ENCODE measurements around the gene ACSL3.

Gene ACSL3

DNA sequence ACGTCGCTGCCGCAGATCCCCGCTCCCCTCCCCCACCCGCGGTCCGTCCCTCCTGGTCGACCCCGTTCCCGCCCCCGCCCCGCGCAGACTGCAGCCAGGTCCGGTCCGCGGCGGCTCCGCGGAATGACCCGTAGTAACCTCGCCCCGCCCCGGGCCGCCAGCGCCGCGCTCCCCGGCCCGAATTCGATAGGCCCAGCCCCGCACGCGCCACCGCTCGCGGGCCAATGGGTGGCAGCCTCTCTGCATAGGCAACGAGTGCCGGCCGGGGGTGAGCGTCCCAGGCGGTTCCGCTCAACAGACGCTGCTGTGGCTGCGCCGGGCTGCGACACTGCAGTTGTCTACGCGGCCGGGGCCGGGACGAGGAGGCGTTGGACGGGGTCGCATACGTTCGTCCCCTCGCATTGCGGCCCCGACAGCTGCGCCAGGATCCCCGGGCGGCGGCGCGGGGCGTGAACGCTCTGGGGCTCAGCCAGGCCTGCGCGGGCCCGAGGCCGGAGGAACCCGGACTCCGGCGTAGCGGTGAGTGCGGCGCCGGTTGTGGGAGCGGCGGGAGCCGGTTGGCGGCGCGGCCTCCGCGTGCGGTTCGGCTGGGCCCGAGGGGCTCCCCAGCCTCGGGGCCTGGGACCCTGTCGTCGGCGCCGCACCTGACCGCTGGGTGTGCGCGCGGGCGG is at the start of gene ACSL3:
ACSL3 (plus strand) TSS at position 297 of the 671 bp plus-strand sequence. CDS start 47,737 bp downstream, outside the sequence.
- TF ChIP-seq, protein P1, sequence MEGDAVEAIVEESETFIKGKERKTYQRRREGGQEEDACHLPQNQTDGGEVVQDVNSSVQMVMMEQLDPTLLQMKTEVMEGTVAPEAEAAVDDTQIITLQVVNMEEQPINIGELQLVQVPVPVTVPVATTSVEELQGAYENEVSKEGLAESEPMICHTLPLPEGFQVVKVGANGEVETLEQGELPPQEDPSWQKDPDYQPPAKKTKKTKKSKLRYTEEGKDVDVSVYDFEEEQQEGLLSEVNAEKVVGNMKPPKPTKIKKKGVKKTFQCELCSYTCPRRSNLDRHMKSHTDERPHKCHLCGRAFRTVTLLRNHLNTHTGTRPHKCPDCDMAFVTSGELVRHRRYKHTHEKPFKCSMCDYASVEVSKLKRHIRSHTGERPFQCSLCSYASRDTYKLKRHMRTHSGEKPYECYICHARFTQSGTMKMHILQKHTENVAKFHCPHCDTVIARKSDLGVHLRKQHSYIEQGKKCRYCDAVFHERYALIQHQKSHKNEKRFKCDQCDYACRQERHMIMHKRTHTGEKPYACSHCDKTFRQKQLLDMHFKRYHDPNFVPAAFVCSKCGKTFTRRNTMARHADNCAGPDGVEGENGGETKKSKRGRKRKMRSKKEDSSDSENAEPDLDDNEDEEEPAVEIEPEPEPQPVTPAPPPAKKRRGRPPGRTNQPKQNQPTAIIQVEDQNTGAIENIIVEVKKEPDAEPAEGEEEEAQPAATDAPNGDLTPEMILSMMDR (IDR thresholded peaks at IDR 0.05; ENCODE audit: control insufficient read depth, insufficient read depth, low read depth, low read length, missing control alignments) = no peak
- peak; percentile 57 for DNase-seq (ENCODE audit: low read depth)
- H3K4me3 ChIP-seq (ENCODE audit: control insufficient read depth, low read depth, low read length) = peak within 1 kb of the TSS; percentile 90

DNA sequence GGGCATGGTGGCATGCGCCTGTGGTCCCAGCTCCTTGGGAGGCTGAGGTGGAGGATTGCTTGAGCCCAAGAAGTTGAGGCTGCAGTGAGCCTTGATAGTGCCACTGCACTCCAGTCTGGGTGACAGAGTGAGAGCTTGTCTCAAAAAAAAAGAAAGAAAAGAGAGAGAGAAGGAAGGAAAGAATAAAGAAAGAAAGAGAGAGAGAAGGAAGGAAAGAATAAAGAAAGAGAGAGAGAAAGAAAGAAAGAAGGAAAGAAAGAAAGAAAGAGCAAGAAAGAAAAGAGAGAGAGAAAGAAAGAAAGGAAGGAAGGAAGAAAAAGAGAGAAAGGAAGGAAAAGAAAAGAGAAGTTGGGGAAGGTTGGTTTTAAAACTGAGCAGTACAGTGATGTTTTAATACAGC is 49.0 kb upstream of the ACSL3 start:
- no peak overlapping the region for H3K4me3 ChIP-seq (ENCODE audit: control insufficient read depth, low read depth, low read length)
- TF ChIP-seq, protein P1 (IDR thresholded peaks at IDR 0.05; ENCODE audit: control insufficient read depth, insufficient read depth, low read depth, low read length, missing control alignments) = no peak
- no peak for DNase-seq (ENCODE audit: low read depth)

DNA sequence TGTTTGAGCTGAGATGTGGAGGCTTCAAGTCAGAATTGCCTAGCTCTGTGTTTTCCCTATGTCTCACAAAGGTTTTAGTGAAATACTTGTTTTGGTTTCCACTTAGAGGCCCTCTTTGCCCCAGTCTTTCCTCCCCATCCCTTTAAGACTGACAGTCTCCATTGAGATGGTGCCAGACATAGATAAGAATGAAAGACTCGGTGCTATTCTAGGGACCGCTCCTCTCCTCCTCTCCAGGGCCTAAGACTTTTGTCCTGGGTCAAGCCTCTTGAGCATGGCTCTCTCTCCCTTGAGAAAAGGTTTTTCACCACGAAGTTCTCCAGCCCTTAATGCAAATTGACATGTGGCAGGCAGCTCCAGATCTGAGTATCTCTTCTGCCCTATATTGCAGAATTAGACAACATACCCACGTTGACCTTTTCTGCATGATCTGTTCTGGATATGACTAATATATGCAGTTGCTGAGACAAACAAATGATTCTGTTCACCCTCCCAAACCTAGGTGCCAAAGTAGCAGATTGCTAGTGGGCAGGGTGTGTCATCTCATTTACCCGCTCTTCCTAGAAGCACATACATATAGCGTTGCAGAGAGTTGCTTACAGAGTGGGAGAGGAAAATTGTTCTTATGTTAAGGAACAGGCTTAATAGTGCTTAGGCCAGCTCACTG is 47.5 kb upstream of the ACSL3 start:
- TF ChIP-seq, protein P1 (IDR thresholded peaks at IDR 0.05; ENCODE audit: control insufficient read depth, insufficient read depth, low read depth, low read length, missing control alignments) = no peak
- no peak for DNase-seq (ENCODE audit: low read depth)
- no peak overlapping the region for H3K4me3 ChIP-seq (ENCODE audit: control insufficient read depth, low read depth, low read length)

DNA sequence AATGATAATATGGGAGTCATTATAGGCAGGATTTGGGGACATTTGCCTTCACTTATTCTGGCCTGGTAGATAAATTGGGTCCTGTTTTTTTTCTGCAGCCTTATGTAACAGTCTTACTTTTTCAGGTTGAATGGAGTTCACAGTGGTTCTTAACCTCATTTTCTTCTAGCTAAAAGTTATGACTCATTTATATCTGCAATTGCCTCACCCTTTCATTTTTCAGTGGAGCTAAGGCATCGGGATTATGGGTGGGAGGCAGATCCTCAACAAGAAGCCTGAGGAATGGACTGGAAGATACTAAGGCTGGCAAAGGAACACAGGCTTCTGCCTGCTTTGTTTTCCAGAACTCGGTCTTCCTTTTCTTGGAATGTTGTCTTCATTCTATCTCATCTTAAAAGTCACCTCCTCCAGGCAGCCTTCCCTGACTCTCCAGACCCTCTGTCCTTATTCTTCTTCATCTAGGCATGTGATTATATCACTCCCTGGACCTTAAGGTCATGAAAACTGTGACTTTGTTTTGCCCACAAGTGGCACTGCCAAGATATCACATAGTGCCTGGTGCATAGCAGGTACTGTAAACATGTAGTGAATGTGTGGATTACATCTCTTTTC is 41.0 kb upstream of the ACSL3 start:
- TF ChIP-seq, protein P1 (IDR thresholded peaks at IDR 0.05; ENCODE audit: control insufficient read depth, insufficient read depth, low read depth, low read length, missing control alignments) = no peak
- H3K4me3 ChIP-seq (ENCODE audit: control insufficient read depth, low read depth, low read length) = no peak overlapping the region
- DNase-seq (ENCODE audit: low read depth) = peak; percentile 31

DNA sequence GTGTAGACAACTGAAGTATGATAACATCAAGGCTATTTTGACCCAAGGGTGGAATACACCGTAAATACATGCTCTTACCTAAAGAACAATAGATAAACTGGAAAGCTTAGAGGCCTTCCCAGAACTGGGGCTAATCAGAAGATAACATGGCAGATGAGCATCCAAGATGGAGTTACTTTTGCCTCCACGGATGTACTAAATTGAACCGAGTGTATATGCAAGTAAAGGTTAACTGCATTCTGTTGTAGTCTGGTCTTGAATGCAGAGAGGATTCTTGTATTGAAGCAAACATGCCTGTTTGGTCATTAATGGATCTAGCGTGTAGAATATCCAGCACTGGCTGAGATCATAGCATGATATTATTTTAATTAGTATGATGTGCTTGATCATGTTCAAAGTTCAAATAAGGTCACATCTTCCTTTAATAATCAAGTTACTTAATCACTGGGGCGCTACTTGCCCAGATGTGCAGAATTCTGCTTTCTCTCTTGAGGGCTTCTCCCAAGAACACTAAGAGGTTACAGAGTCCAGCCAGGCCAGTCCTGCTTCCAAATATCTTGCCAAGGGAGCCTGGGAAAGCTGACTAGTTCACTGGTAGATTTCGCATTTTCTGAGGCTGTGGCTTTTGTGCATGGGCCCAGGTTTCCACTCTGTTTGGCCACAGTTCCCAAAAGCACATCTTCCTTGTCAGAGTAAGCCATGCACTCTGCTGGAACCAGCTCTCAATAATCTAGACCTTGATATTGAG is 37.5 kb upstream of the ACSL3 start:
- TF ChIP-seq, protein P1 (IDR thresholded peaks at IDR 0.05; ENCODE audit: control insufficient read depth, insufficient read depth, low read depth, low read length, missing control alignments) = no peak
- H3K4me3 ChIP-seq (ENCODE audit: control insufficient read depth, low read depth, low read length) = no peak overlapping the region
- no peak for DNase-seq (ENCODE audit: low read depth)

DNA sequence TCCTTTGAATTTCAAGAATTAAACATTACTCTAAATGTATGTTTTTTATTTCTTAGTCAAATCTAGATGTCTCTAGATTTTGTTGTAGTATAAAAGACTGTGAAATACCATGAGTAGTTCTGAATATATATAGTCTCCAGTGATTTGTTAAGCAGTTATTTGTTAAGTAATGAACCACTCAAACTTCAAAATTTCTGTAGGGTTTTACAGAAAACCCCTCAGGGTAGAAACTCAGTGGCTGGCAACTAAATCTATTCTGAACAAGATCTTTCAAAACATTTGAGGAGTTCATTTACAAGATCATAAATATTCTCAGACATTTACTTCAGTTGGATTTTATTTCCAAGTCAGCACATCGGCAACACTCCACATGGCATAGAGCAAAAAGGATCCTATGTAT is 35.8 kb upstream of the ACSL3 start:
- TF ChIP-seq, protein P1 (IDR thresholded peaks at IDR 0.05; ENCODE audit: control insufficient read depth, insufficient read depth, low read depth, low read length, missing control alignments) = no peak
- no peak for DNase-seq (ENCODE audit: low read depth)
- no peak overlapping the region for H3K4me3 ChIP-seq (ENCODE audit: control insufficient read depth, low read depth, low read length)
